IMR-90 (cell line): Measurements from ENCODE around the gene RNF223. TPM values are rescaled to one million over a fixed set of nuclear protein-coding genes. Genes with fewer than 3 reads are reported as not detected.
A peak's percentile ranks its signal among the peaks of the same experiment; 100 is the strongest.

Experiments used
- ATAC-seq: fragments of 200-7000 bp; cut with Tn5 transposase; 2 replicates; pipeline ENCODE4 v1.9.1; 2020; ENCODE audit warnings: low read depth, mild to moderate bottlenecking, moderate library complexity
- Bru-seq: library from RNA; stranded (reverse); fragments of 400-500 nt; gene quantifications from one replicate; lab custom pipeline; 2021; lab: Mats Ljungman, UMichigan
- BruChase-seq, 2 experiments: library from RNA; stranded (reverse); fragments of 400-500 nt; gene quantifications; one replicate each; lab custom pipeline; 2021; lab: Mats Ljungman, UMichigan
- BruUV-seq: library from RNA; stranded (reverse); fragments of 400-500 nt; replicated peaks from 2 replicates; lab custom pipeline; 2021; lab: Mats Ljungman, UMichigan
- CTCF ChIA-PET: fragments of 300-600 bp; formaldehyde crosslinking; extraction: SDS; loops from one replicate; lab custom pipeline; 2021; ENCODE audit warnings: antibody characterized with exemption; lab: Yijun Ruan, JAX
- POLR2A ChIA-PET: fragments of 300-600 bp; sonication (Branson Sonifier 250); formaldehyde crosslinking; loops from one replicate; lab custom pipeline; 2022; ENCODE audit warnings: antibody characterized with exemption; ENCODE audit not compliant: unreplicated experiment; lab: Charles Lee
- DNase-seq: peaks from one replicate; pipeline ENCODE4 v3.0.0; 2013
- H2AFZ ChIP-seq: replicated peaks from 2 replicates; pipeline ENCODE3; 2013; ENCODE audit warnings: low read length, mild to moderate bottlenecking; ENCODE audit not compliant: poor library complexity
- H2AK5ac ChIP-seq: 2 replicates; pipeline ENCODE4 v1.6.1; 2013; ENCODE audit warnings: low read depth, low read length, inconsistent platforms
- H2AK9ac ChIP-seq: replicated peaks from 2 replicates; pipeline ENCODE3; 2013; ENCODE audit warnings: mild to moderate bottlenecking, low read depth, low read length, moderate library complexity; ENCODE audit not compliant: poor library complexity
- H2BK120ac ChIP-seq: 2 replicates; pipeline ENCODE4 v1.6.1; 2013; ENCODE audit warnings: low read depth, low read length, inconsistent platforms
- H2BK15ac ChIP-seq: 3 replicates; pipeline ENCODE4 v1.6.1; 2013; ENCODE audit warnings: low read depth, low read length, inconsistent platforms
- H2BK20ac ChIP-seq: 2 replicates; pipeline ENCODE4 v1.6.1; 2013; ENCODE audit warnings: low read depth, mild to moderate bottlenecking, inconsistent platforms, low read length, moderate library complexity
- H2BK5ac ChIP-seq: 2 replicates; pipeline ENCODE4 v1.6.1; 2013; ENCODE audit warnings: mild to moderate bottlenecking, low read depth, low read length, inconsistent platforms; ENCODE audit not compliant: poor library complexity, severe bottlenecking
- H3K14ac ChIP-seq: replicated peaks from 2 replicates; pipeline ENCODE4 v1.6.1; 2013; ENCODE audit warnings: low read depth, low read length, inconsistent platforms
- H3K18ac ChIP-seq: 2 replicates; pipeline ENCODE4 v1.6.1; 2013; ENCODE audit warnings: low read depth, low read length, control low read depth
- H3K23ac ChIP-seq: 2 replicates; pipeline ENCODE4 v1.6.1; 2013; ENCODE audit warnings: low read depth, low read length, inconsistent platforms
- H3K27ac ChIP-seq: 2 replicates; pipeline ENCODE4 v1.5.1; 2013; ENCODE audit warnings: mild to moderate bottlenecking, control low read depth, low read length; ENCODE audit not compliant: insufficient read depth
- H3K27me3 ChIP-seq: 2 replicates; pipeline ENCODE4 v1.6.1; 2013; ENCODE audit warnings: low read length; ENCODE audit not compliant: control insufficient read depth, insufficient read depth
- H3K36me3 ChIP-seq: 2 replicates; pipeline ENCODE4 v1.6.1; 2013; ENCODE audit warnings: low read length, mixed read lengths; ENCODE audit not compliant: control insufficient read depth, insufficient read depth
- H3K4ac ChIP-seq: 2 replicates; pipeline ENCODE4 v1.6.1; 2013; ENCODE audit warnings: low read depth, low read length, inconsistent platforms
- H3K4me1 ChIP-seq: 2 replicates; pipeline ENCODE4 v1.6.1; 2013; ENCODE audit warnings: low read length, mixed read lengths; ENCODE audit not compliant: control insufficient read depth, insufficient read depth
- H3K4me2 ChIP-seq: 2 replicates; pipeline ENCODE4 v1.6.1; 2013; ENCODE audit warnings: low read depth, mild to moderate bottlenecking, control low read depth, low read length, moderate library complexity
- H3K4me3 ChIP-seq: 2 replicates; pipeline ENCODE4 v1.5.1; 2013; ENCODE audit warnings: low read depth, mild to moderate bottlenecking, control low read depth, low read length, moderate library complexity; ENCODE audit not compliant: insufficient read depth
- H3K56ac ChIP-seq: 2 replicates; pipeline ENCODE4 v1.6.1; 2013; ENCODE audit warnings: low read length, inconsistent platforms; ENCODE audit not compliant: insufficient read depth; ENCODE audit errors: extremely low read depth
- H3K79me1 ChIP-seq, 2 experiments: 2 replicates each; pipeline ENCODE4 v1.6.1; 2013; ENCODE audit warnings: low read length in 2 of 2, inconsistent platforms in 1 of 2, low read depth in 1 of 2
- H3K9ac ChIP-seq: 2 replicates; pipeline ENCODE4 v1.6.1; 2013; ENCODE audit warnings: low read depth, low read length, control low read depth
- H3K9me1 ChIP-seq: 2 replicates; pipeline ENCODE4 v1.6.1; 2013; ENCODE audit warnings: low read length, inconsistent platforms; ENCODE audit not compliant: insufficient read depth
- H3K9me3 ChIP-seq: 2 replicates; pipeline ENCODE4 v1.6.1; 2013; ENCODE audit warnings: low read length; ENCODE audit not compliant: control insufficient read depth, insufficient read depth
- H4K20me1 ChIP-seq: 2 replicates; pipeline ENCODE4 v1.6.1; 2013; ENCODE audit warnings: low read length, inconsistent platforms; ENCODE audit not compliant: insufficient read depth
- H4K5ac ChIP-seq: 2 replicates; pipeline ENCODE4 v1.6.1; 2013; ENCODE audit warnings: mild to moderate bottlenecking, low read depth, low read length, control low read depth
- H4K8ac ChIP-seq, 2 experiments: 2 replicates each; pipeline ENCODE4 v1.6.1; 2013; ENCODE audit warnings: low read depth in 2 of 2, low read length in 2 of 2, control low read depth in 1 of 2, inconsistent platforms in 1 of 2
- H4K91ac ChIP-seq: 2 replicates; pipeline ENCODE4 v1.6.1; 2013; ENCODE audit warnings: low read depth, low read length, inconsistent platforms; ENCODE audit not compliant: insufficient read depth
- MAZ ChIP-seq: IDR thresholded peaks from 2 replicates; pipeline ENCODE4 v1.6.1; 2012; ENCODE audit warnings: low read depth, mild to moderate bottlenecking, low read length, improper control_type of control experiment, moderate library complexity, borderline replicate concordance
- WGBS, 2 experiments: methylation state at CpG; one replicate each; pipeline versions ENCODE4 v1.1.5 to v1.1.7; 2013; ENCODE audit warnings: missing lambda C conversion rate in 2 of 2; ENCODE audit not compliant: insufficient read length in 1 of 2; ENCODE audit errors: extremely low coverage in 2 of 2; 5-methylcytosine and 5-hydroxymethylcytosine counted together
- dilution Hi-C: fragments of 300-500 bp; cut with HindIII; formaldehyde crosslinking; loops from one replicate; pipeline ENCODE4 v1.14.3; 2018; ENCODE audit warnings: low sequenced_read_pairs; ENCODE audit not compliant: unreplicated experiment
- in situ Hi-C: fragments of 300-500 bp; cut with MboI; formaldehyde crosslinking; loops from 3 replicates; pipeline ENCODE4 v1.14.3; 2019; ENCODE audit warnings: low sequenced_read_pairs, inconsistent platforms, mixed read lengths
- intact Hi-C: fragments of 100-400 bp; cut with micrococcal nuclease; formaldehyde crosslinking; loops from 2 replicates; pipeline ENCODE4 v1.10.0; 2022
- long read RNA-seq: library from polyadenylated mRNA; unstranded; transcript quantifications from one replicate; pipeline ENCODE4 v2.0.0, GENCODE V29; 2021; ENCODE audit not compliant: unreplicated experiment
- polyA plus RNA-seq, 3 experiments: library from polyadenylated mRNA; depleted of rRNA; stranded (reverse); fragments of >200 nt; gene quantifications; 2 replicates each; pipeline ENCODE4 v1.2.3, GENCODE V29; 2012; ENCODE audit warnings: low replicate concordance in 1 of 3
- total RNA-seq: library from RNA; depleted of rRNA; stranded (reverse); fragments of >200 nt; gene quantifications from 2 replicates; pipeline ENCODE4 v1.2.3, GENCODE V29; 2012; rRNA removed

RNF223 gene
- total RNA-seq (not detected in 2 replicates), polyA plus RNA-seq (2012; rRNA removed) (not detected in 2 replicates), Bru-seq, nascent RNA (percentile 14 among the genes with signal in this experiment), BruChase-seq, experiment 1, labeled RNA remaining after a 6-hour chase (percentile 13 among the genes with signal in this experiment), BruChase-seq, experiment 2, labeled RNA remaining after a 2-hour chase (percentile 14 among the genes with signal in this experiment)
- not detected in 2 replicates for polyA plus RNA-seq (2012; cell fraction: cytosol; rRNA removed)
- polyA plus RNA-seq (2012; cell fraction: nucleus; rRNA removed; ENCODE audit: low replicate concordance): not detected in 2 replicates
- long read RNA-seq: 0 reads

DNA sequence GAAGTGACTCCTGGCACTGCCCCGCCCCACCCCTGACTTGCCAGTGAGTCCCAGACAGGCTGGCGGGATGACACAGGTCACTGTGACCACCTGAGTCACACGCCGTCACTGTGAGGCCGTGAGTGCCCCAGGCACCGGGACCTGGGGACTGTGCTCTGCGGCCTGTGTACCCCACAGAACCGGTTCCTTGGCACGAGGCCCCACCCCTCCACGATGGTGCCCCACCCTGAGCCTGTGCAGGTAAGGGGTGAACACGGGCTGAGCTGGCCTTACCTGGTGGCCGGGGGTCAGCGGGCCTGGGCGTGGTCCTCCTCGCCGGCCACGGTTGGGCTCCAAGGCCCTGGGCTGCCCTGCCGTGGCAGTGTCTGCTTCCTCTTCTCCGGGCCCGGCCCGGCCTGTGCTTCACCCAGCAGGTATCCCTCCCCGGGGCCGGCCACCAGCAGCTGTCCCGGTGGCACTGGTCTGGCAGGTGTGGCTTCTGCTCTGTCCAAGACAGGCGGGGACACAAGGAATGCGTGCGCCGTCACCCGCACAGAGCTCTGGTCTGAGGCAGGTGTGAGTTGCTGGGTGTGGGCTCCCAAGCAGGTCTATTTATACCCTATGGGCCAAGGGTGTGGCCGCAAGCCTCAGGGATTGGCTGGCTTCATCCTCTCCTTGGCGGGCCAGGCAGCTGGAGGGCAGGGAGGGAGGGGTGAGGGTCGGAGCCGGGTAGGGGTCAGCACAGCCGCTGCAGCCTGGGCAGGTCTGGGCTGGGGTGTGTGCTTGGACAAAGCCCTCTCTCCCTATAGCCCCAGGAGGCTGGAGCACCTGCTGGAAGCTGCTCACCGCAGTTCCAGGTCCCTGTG, at the start of gene RNF223:
Gene RNF223, minus strand, starts transcription at position 564 of the 845 bp plus-strand sequence. CDS start 1,740 bp downstream, outside the sequence.
- Histone ChIP-seq H3K18ac (no peak within 1 kb of the TSS), H2AK9ac (no peak within 1 kb of the TSS), H4K8ac (no peak within 1 kb of the TSS), H3K4me3 (no peak within 1 kb of the TSS), H3K9me3 (no peaks in the 10 kb centered on the region), H2BK15ac (no peak within 1 kb of the TSS), H3K14ac (no peak within 1 kb of the TSS), H3K9ac (no peak within 1 kb of the TSS), H2BK5ac (no peak within 1 kb of the TSS), H3K56ac (no peak within 1 kb of the TSS), H3K27ac (no peak within 1 kb of the TSS), H3K27me3 (no peaks in the 10 kb centered on the region; the same call in 1 of the 2 replicates), H2BK120ac (no peak within 1 kb of the TSS), H4K20me1 (no peaks in the 10 kb centered on the region), H2BK20ac (no peak within 1 kb of the TSS), H4K5ac (no peak within 1 kb of the TSS), H3K4ac (no peak within 1 kb of the TSS), H2AFZ (no peak within 1 kb of the TSS), H3K79me1 (no peaks in the 10 kb centered on the region), H4K91ac (no peak within 1 kb of the TSS), H3K36me3 (no peaks in the 10 kb centered on the region), H3K23ac (no peak within 1 kb of the TSS), H3K9me1 (no peaks in the 10 kb centered on the region), H3K4me2 (no peak within 1 kb of the TSS), H3K4me1 (no peaks in the 10 kb centered on the region), H2AK5ac (peak within 1 kb of the TSS; percentile 85)
- no peak for TF ChIP-seq MAZ
- WGBS, 2 experiments: 81% methylated on average over 3 of the region's 35 CpGs; no CpG with 5 or more reads in 1 of the 2 experiments
- no peak for ATAC-seq
- no TSS peak for BruUV-seq
- no peak for DNase-seq
- CTCF ChIA-PET: no interaction called here
- in situ Hi-C loops (no loop called here), dilution Hi-C loops (no loop called here), intact Hi-C loops (no loop called here)
- POLR2A ChIA-PET: no interaction called here
